Measurements from ENCODE around the gene EVI5L.

EVI5L gene

GRCh38 chr19:7912697-7913564 lies 82.9 kb downstream of the EVI5L start:
- DNase-seq (ENCODE audit: low spot score), result no peak

- DNase-seq (ENCODE audit: low spot score), result no peak
Observed at GRCh38 chr19:7913652-7914051, 83.6 kb downstream of the EVI5L start.

GRCh38 chr19:7914099-7914498 lies 84.1 kb downstream of the EVI5L start:
- DNase-seq (ENCODE audit: low spot score), result no peak

Data from LoVo (cell line).